SU-DHL-6 (cell line): ENCODE results near the gene C19orf38.

Experiments used
- H2AFZ ChIP-seq: fragments of 200-600 bp; sonication (generic); 2 replicates; pipeline ENCODE4 v1.6.1; 2014; ENCODE audit warnings: low read depth, mild to moderate bottlenecking, moderate library complexity, mixed read lengths, antibody characterized with exemption, low read length; ENCODE audit not compliant: severe bottlenecking
- H3F3A ChIP-seq: fragments of 200-600 bp; shearing (Covaris generic); 2 replicates; pipeline ENCODE4 v1.6.0; 2016; ENCODE audit warnings: antibody characterized with exemption, mild to moderate bottlenecking; ENCODE audit not compliant: insufficient read depth
- H3K27ac ChIP-seq: fragments of 200-600 bp; sonication (generic); 2 replicates; pipeline ENCODE4 v1.5.1; 2016; ENCODE audit warnings: low read depth, mild to moderate bottlenecking, low read length, moderate library complexity, mixed read lengths
- H3K27me3 ChIP-seq: fragments of 200-600 bp; sonication (generic), shearing (Covaris generic); 2 replicates; pipeline ENCODE4 v1.6.0; 2014; ENCODE audit warnings: mild to moderate bottlenecking, low read length
- H3K36me3 ChIP-seq: fragments of 200-600 bp; sonication (generic); 2 replicates; pipeline ENCODE4 v1.6.1; 2014; ENCODE audit warnings: mild to moderate bottlenecking, low read length, mixed read lengths
- H3K4me2 ChIP-seq: fragments of 300-600, 200-600 bp; shearing (Covaris generic), sonication (generic); 2 replicates; pipeline ENCODE4 v1.6.0; 2014; ENCODE audit warnings: low read length, low read depth, mild to moderate bottlenecking; ENCODE audit not compliant: poor library complexity, severe bottlenecking
- H3K4me3 ChIP-seq: fragments of 200-600 bp; sonication (generic); 2 replicates; pipeline ENCODE4 v1.5.1; 2014; ENCODE audit warnings: antibody characterized with exemption, low read length, mild to moderate bottlenecking, mixed read lengths; ENCODE audit not compliant: insufficient read depth, poor library complexity, severe bottlenecking
- H3K79me2 ChIP-seq: fragments of 200-600 bp; sonication (generic); 2 replicates; pipeline ENCODE4 v1.6.1; 2014; ENCODE audit warnings: mild to moderate bottlenecking, low read length, moderate library complexity; ENCODE audit not compliant: insufficient read depth
- H3K9ac ChIP-seq: fragments of 200-600 bp; sonication (generic); 2 replicates; pipeline ENCODE4 v1.7.0; 2014; ENCODE audit warnings: mild to moderate bottlenecking, low read length
- H3K9me2 ChIP-seq: fragments of 200-600 bp; sonication (generic); replicated peaks from 2 replicates; pipeline ENCODE4 v1.6.1; 2014; ENCODE audit warnings: low read length; ENCODE audit not compliant: insufficient read depth
- H3K9me3 ChIP-seq: fragments of 200-600 bp; sonication (generic); 2 replicates; pipeline ENCODE4 v1.6.1; 2014; ENCODE audit warnings: low read length, mixed read lengths; ENCODE audit not compliant: insufficient read depth
- H4K20me1 ChIP-seq: fragments of 200-600 bp; sonication (generic); 2 replicates; pipeline ENCODE4 v1.6.1; 2014; ENCODE audit warnings: low read depth, mild to moderate bottlenecking, antibody characterized with exemption, low read length, moderate library complexity, mixed read lengths
- EZH2phosphoT487 ChIP-seq: fragments of 200-600 bp; sonication (generic), shearing (Covaris generic); conservative IDR thresholded peaks from 2 replicates; pipeline ENCODE4 v1.6.1; 2018; ENCODE audit warnings: mild to moderate bottlenecking, antibody characterized with exemption, low read length, moderate library complexity, mixed read lengths
- TF ChIP-seq, protein P1 (sequence below): fragments of 200-600 bp; sonication (generic); IDR thresholded peaks from one replicate; pipeline ENCODE4 v1.5.1; 2017; ENCODE audit warnings: antibody characterized with exemption, mild to moderate bottlenecking, low read length, moderate library complexity; ENCODE audit not compliant: insufficient read depth, poor library complexity, severe bottlenecking

Gene C19orf38

DNA sequence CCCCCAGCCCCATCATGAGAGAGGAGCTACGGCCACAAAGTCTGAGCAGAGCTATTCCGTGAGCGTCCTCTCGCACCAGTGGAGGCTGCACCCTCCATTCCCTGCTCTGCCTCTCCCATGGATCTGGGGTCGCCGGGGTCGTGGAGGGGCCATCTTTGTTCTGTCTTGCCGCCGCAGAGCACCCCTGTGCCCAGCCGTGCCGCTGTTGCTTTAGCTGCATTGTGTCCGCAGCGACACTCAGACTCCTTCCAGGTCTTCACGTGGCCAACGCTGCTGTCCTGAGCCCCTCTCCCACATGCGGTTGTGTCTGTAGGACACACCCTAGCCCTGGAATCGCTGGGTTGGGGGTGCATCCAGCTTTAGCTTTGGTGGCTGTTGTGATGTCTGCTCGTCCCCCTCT is 64.4 kb downstream of the C19orf38 start:
- Histone ChIP-seq H3K79me2 (no peaks in the 10 kb centered on the region), H3K9me3 (no peaks in the 10 kb centered on the region), H3K9me2 (no peaks in the 10 kb centered on the region), H3K27me3 (no peaks in the 10 kb centered on the region), H3K4me2 (no peak overlapping the region), H3K4me3 (no peak overlapping the region), H3K27ac (no peak overlapping the region), H4K20me1 (no peaks in the 10 kb centered on the region), H3F3A (no peaks in the 10 kb centered on the region), H2AFZ (no peak overlapping the region), H3K36me3 (no peaks in the 10 kb centered on the region), H3K9ac (no peak overlapping the region)
- TF ChIP-seq EZH2phosphoT487: no peak
- TF ChIP-seq, protein P1, sequence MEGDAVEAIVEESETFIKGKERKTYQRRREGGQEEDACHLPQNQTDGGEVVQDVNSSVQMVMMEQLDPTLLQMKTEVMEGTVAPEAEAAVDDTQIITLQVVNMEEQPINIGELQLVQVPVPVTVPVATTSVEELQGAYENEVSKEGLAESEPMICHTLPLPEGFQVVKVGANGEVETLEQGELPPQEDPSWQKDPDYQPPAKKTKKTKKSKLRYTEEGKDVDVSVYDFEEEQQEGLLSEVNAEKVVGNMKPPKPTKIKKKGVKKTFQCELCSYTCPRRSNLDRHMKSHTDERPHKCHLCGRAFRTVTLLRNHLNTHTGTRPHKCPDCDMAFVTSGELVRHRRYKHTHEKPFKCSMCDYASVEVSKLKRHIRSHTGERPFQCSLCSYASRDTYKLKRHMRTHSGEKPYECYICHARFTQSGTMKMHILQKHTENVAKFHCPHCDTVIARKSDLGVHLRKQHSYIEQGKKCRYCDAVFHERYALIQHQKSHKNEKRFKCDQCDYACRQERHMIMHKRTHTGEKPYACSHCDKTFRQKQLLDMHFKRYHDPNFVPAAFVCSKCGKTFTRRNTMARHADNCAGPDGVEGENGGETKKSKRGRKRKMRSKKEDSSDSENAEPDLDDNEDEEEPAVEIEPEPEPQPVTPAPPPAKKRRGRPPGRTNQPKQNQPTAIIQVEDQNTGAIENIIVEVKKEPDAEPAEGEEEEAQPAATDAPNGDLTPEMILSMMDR: no peak

DNA sequence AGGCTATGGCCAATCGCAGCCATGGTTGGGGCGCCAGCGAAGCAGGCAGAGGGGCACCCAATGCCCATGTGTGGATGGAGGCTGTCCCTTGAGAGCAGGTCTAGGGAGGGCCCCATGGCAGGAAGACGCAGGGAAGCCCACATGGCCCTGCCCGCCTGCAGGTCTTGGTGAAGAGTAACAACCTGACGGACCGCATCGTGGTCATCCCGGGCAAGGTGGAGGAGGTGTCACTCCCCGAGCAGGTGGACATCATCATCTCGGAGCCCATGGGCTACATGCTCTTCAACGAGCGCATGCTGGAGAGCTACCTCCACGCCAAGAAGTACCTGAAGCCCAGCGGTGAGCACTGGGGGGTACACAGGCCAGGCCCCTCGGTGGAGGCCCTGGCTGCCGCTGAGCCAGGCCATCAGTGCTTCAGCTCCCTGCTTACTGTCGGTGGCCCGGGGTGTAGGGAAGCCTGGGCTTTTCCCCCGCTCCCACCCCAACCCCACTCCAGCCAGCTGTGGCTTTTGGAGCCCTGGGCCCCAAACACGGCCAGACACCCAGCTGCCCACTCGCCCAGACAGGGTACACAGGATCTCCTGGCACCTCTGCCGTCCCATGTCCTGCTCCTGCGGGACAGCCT is 65.6 kb downstream of the C19orf38 start:
- Histone ChIP-seq H2AFZ (no peak overlapping the region), H3K36me3 (no peaks in the 10 kb centered on the region), H3K4me2 (no peak overlapping the region), H3K9me2 (no peaks in the 10 kb centered on the region), H4K20me1 (no peaks in the 10 kb centered on the region), H3K27me3 (no peaks in the 10 kb centered on the region), H3K27ac (no peak overlapping the region), H3K9ac (no peak overlapping the region), H3K4me3 (no peak overlapping the region), H3F3A (no peaks in the 10 kb centered on the region), H3K79me2 (no peaks in the 10 kb centered on the region), H3K9me3 (no peaks in the 10 kb centered on the region)
- TF ChIP-seq EZH2phosphoT487: no peak

DNA sequence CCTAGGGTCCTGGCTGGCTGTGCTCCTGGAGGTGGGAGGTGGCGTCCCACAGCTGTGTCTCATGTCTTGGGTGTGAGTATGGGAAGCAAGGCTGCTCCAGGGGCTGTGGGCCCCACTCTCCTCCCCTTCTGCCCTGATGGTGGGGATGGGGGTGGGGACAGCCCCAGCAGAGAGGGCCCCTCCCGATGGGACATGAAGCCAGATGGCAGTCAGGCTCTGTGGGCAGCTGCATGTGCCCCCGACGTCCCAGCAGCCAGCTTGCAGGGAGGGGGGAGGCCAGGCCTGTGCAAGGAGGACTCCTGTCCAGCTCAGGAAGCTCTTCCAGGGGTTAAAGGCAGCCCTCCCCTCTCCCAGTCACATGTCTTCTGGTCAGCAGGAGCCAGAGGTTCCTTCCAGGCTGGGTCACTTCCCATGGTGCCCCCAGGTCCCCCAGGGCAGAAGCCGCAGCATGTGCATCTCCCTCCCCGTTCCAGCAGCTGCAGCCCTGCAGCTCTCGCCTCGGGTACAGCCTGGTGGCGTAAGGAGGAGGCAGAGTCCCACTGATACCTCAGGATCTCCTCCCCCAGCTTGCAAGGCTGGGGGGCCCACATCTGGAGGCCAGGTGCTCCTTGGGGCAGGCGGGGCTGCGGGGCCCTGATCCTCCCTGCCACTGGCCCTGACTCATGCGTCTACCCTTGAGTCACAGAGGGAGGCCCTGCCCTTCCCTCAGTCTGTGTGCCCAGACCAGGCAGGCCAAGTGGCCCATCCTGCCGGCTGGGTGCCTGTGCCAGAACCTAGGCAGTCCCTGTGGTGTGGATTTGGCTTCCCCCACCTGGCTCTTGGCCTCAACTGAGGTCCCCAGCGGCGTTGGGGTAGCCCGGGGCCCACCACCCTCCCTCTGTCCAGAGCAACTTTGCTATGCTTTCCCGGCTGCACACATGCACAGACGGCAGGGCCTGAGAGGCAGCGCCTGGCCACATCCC is 67.2 kb downstream of the C19orf38 start:
- Histone ChIP-seq H3K4me3 (no peak overlapping the region), H3K9ac (no peak overlapping the region), H4K20me1 (no peaks in the 10 kb centered on the region), H3F3A (0 out of 2 replicates have a peak, but pooled peaks cover 4% of the 10 kb centered on the region), H3K4me2 (no peak overlapping the region), H3K27me3 (no peaks in the 10 kb centered on the region), H3K36me3 (no peaks in the 10 kb centered on the region), H3K9me3 (no peaks in the 10 kb centered on the region), H3K79me2 (no peaks in the 10 kb centered on the region), H2AFZ (no peak overlapping the region), H3K9me2 (no peaks in the 10 kb centered on the region), H3K27ac (no peak overlapping the region)
- TF ChIP-seq, protein P1: no peak
- TF ChIP-seq EZH2phosphoT487: no peak
